HepG2 (cell line): ENCODE results near the gene ISG20. TPM values are rescaled to one million over a fixed set of nuclear protein-coding genes. Genes with fewer than 3 reads are reported as not detected.

Experiments used
- ATAC-seq: fragments of 200-7000 bp; cut with Tn5 transposase; 3 replicates; pipeline ENCODE4 v1.9.1; 2020; ENCODE audit warnings: mild to moderate bottlenecking, moderate library complexity
- BruUV-seq: library from RNA; stranded (reverse); fragments of 400-500 nt; replicated peaks from 2 replicates; lab custom pipeline; 2021; lab: Mats Ljungman, UMichigan
- CTCF ChIA-PET: fragments of 300-600 bp; formaldehyde crosslinking; extraction: SDS; loops from one replicate; lab custom pipeline; 2021; ENCODE audit warnings: low total read pairs, inconsistent platforms, low intra/inter-chr PET ratio; lab: Yijun Ruan, JAX
- POLR2A ChIA-PET: fragments of 350-600 bp; sonication (Branson Sonifier 250); formaldehyde crosslinking; loops from one replicate; lab custom pipeline; 2020; ENCODE audit warnings: antibody characterized with exemption, inconsistent platforms; lab: Yijun Ruan, JAX
- DNase-seq: peaks from one replicate; pipeline ENCODE4 v3.0.0-alpha.2; 2015; ENCODE audit warnings: low spot score
- FAIRE-seq: peaks from 3 replicates; lab custom pipeline; 2011; peaks lifted over from hg19 to GRCh38; lab: Jason Lieb, UNC
- H2AFZ ChIP-seq: one replicate; pipeline ENCODE4 v1.6.1; 2011; ENCODE audit warnings: low read length, inconsistent platforms
- H3K27ac ChIP-seq: fragments of 300-600 bp; 3 replicates; pipeline ENCODE4 v1.8.0; 2011; ENCODE audit warnings: mixed run types, mild to moderate bottlenecking, mixed read lengths, low read length, inconsistent platforms; ENCODE audit not compliant: insufficient read depth; ENCODE audit errors: extremely low read length
- H3K27me3 ChIP-seq, 2 experiments: fragments of 200-600 bp in 1 of 2; 2 replicates in 1 of 2; 3 replicates in 1 of 2; pipeline versions ENCODE4 v1.6.0 to v1.8.0; 2011; ENCODE audit warnings: low read length in 2 of 2, mild to moderate bottlenecking in 2 of 2, moderate library complexity in 2 of 2, inconsistent platforms in 1 of 2; ENCODE audit not compliant: insufficient read depth in 2 of 2, control insufficient read depth in 1 of 2
- H3K36me3 ChIP-seq, 2 experiments: fragments of 200-600 bp in 1 of 2; replicated peaks in 1 of 2; 2 replicates in 1 of 2; 3 replicates in 1 of 2; pipeline versions ENCODE4 v1.5.1 to v1.8.0; 2011; ENCODE audit warnings: low read length in 2 of 2, inconsistent platforms in 1 of 2; ENCODE audit not compliant: insufficient read depth in 2 of 2, control insufficient read depth in 1 of 2
- H3K4me1 ChIP-seq: 2 replicates; pipeline ENCODE4 v1.5.1; 2012; ENCODE audit warnings: low read length, inconsistent platforms; ENCODE audit not compliant: insufficient read depth
- H3K4me2 ChIP-seq: 2 replicates; pipeline ENCODE4 v1.6.0; 2011; ENCODE audit warnings: low read depth, low read length, inconsistent platforms
- H3K4me3 ChIP-seq, 3 experiments: fragments of 200-600 bp in 1 of 3; sonication (generic), shearing (Covaris generic) in 1 of 3; replicated peaks in 1 of 3; 2 replicates each; pipeline ENCODE4 v1.5.1; 2011 to 2016; ENCODE audit warnings: low read length in 3 of 3, inconsistent platforms in 2 of 3, low read depth in 2 of 3, mild to moderate bottlenecking in 2 of 3, control low read depth in 1 of 3, mixed read lengths in 1 of 3; ENCODE audit not compliant: insufficient read depth in 1 of 3
- H3K79me2 ChIP-seq: one replicate; pipeline ENCODE4 v1.6.1; 2011; ENCODE audit warnings: low read length, inconsistent platforms; ENCODE audit not compliant: insufficient read depth
- H3K9ac ChIP-seq: 2 replicates; pipeline ENCODE4 v1.6.0; 2011; ENCODE audit warnings: mild to moderate bottlenecking, low read depth, low read length, inconsistent platforms; ENCODE audit not compliant: insufficient read depth
- H3K9me3 ChIP-seq: 2 replicates; pipeline ENCODE4 v1.5.1; 2012; ENCODE audit warnings: mild to moderate bottlenecking, low read length
- H4K20me1 ChIP-seq: 2 replicates; pipeline ENCODE4 v1.6.0; 2011; ENCODE audit warnings: inconsistent platforms, mild to moderate bottlenecking, low read length, moderate library complexity; ENCODE audit not compliant: insufficient read depth
- ARNT2 ChIP-seq: sonication (generic); formaldehyde crosslinking; IDR thresholded peaks from 2 replicates; pipeline ENCODE4 v1.8.0; 2022; ENCODE audit warnings: mild to moderate bottlenecking, low read depth, missing genetic modification reagents, moderate library complexity
- ETS1 ChIP-seq: sonication (generic); formaldehyde crosslinking; IDR thresholded peaks from 2 replicates; pipeline ENCODE4 v1.4.0; 2020; ENCODE audit warnings: missing genetic modification reagents
- IRF2 ChIP-seq: IDR thresholded peaks from 2 replicates; pipeline ENCODE4 v1.6.1; 2018; ENCODE audit warnings: missing genetic modification reagents, missing compliant biosample characterization
- PAXIP1 ChIP-seq: sonication (generic); formaldehyde crosslinking; conservative IDR thresholded peaks from 2 replicates; pipeline ENCODE4 v1.4.0; 2020; ENCODE audit warnings: mild to moderate bottlenecking, missing genetic modification reagents, moderate library complexity
- POLR2A ChIP-seq, 2 experiments: IDR thresholded peaks; 2 replicates each; pipeline ENCODE4 v1.6.1; 2011; ENCODE audit warnings: low read depth in 2 of 2, low read length in 2 of 2, mild to moderate bottlenecking in 1 of 2, moderate library complexity in 1 of 2; ENCODE audit not compliant: insufficient read depth in 1 of 2
- RBM22 ChIP-seq: fragments of 200-400 bp; formaldehyde crosslinking; optimal IDR thresholded peaks from 2 replicates; pipeline ENCODE3; 2017; ENCODE audit warnings: mild to moderate bottlenecking, low read length, moderate library complexity
- REXO4 ChIP-seq: sonication (generic); formaldehyde crosslinking; IDR thresholded peaks from 2 replicates; pipeline ENCODE4 v1.8.0; 2022; ENCODE audit warnings: missing genetic modification reagents, mild to moderate bottlenecking, borderline replicate concordance
- ZNF703 ChIP-seq: sonication (generic); formaldehyde crosslinking; IDR thresholded peaks from 2 replicates; pipeline ENCODE4 v1.5.1; 2020; ENCODE audit warnings: missing genetic modification reagents, mild to moderate bottlenecking, moderate library complexity, borderline replicate concordance
- WGBS: methylation state at CpG from one replicate; pipeline ENCODE4 v1.1.6; 2017; ENCODE audit warnings: low lambda C conversion rate; 5-methylcytosine and 5-hydroxymethylcytosine counted together
- in situ Hi-C: cut with HindIII; loops from 2 replicates; pipeline ENCODE4 v1.10.0; 2017; ENCODE audit warnings: low pct_unique_long_range_greater_than_20kb; ENCODE audit not compliant: extremely low pct_ligation_motif_present
- intact Hi-C: fragments of 100-400 bp; cut with micrococcal nuclease; formaldehyde crosslinking; loops from one replicate; pipeline ENCODE4 v1.10.0; 2022; ENCODE audit not compliant: unreplicated experiment
- polyA plus RNA-seq, 8 experiments: library from polyadenylated mRNA; depleted of rRNA in 3 of 8; stranded (reverse) in 7 of 8; unstranded in 1 of 8; fragments of >200 nt; fragmentation: Illumina TruSeq in 4 of 8; extraction: Trizol in 4 of 8; gene quantifications; 2 replicates each; pipeline versions ENCODE4 v1.2.1 to v1.2.3, GENCODE V29; 2011 to 2016; ENCODE audit warnings: low read depth in 4 of 8, missing spikeins in 1 of 8, mixed read lengths in 1 of 8; ENCODE audit not compliant: insufficient read depth in 1 of 8
- total RNA-seq, 5 experiments: library from RNA; depleted of rRNA; stranded (reverse); fragments of >200 nt; fragmentation: Illumina TruSeq; extraction: Trizol; gene quantifications; 2 replicates each; pipeline ENCODE4 v1.2.3, GENCODE V29; 2016; ENCODE audit warnings: low read depth in 1 of 5

The ISG20 gene
- total and polyA plus RNA-seq, 2 of the 13 experiments (the other 11 are each of a cell fraction or from before 2014, with no cell fraction given): 6.3 to 31.5 TPM

- peaks cover 68% of the 10 kb centered on the region for H3K4me1 ChIP-seq
- no peak overlapping the region for H2AFZ ChIP-seq
- WGBS: 65% methylated on average over 3 of the region's 3 CpGs
- peak overlapping the region; percentile 99; the same call in 1 of the 2 replicates for H3K9ac ChIP-seq
- peak overlapping the region; percentile 84 for H3K4me2 ChIP-seq
- H3K9me3 ChIP-seq: no peaks in the 10 kb centered on the region
- POLR2A ChIA-PET: interaction anchor here (2.2 to 2.7 kb wide), 3 partner anchors 9 to 12 kb away, joined by 9 to 19 read pairs (median 10); no protein-coding TSS in a partner anchor
- H4K20me1 ChIP-seq: peaks cover 61% of the 10 kb centered on the region
- TF ChIP-seq POLR2A (IDR thresholded peaks at IDR 0.05; ENCODE audit: insufficient read depth in 1 of 2, low read depth in 2 of 2, low read length in 2 of 2): 0 out of 4 replicates have a peak, but pooled peaks of 1 of the 2 experiments have one; percentile 13
- TF ChIP-seq IRF2 (CRISPR knock-in tag): peak; percentile 4; the same call in 1 of the 2 replicates
- no peak for TF ChIP-seq ZNF703 (CRISPR knock-in tag)
- peak overlapping the region; percentile 87 to 96 (median 94) for H3K4me3 ChIP-seq
- CTCF ChIA-PET: interaction anchor here (1.7 kb wide), 1 partner anchor 78 kb away, joined by 5 read pairs; no protein-coding TSS in a partner anchor
- DNase-seq (no peak), FAIRE-seq (no peak), ATAC-seq (no peak)
- H3K27me3 ChIP-seq: no peaks in the 10 kb centered on the region
- in situ Hi-C loops: no loop called here
- H3K36me3 ChIP-seq: peaks cover 11 to 39% of the 10 kb centered on the region in 2 experiments
- no TSS peak for BruUV-seq
- peak overlapping the region; percentile 55 for H3K27ac ChIP-seq
- H3K79me2 ChIP-seq: peaks cover 77% of the 10 kb centered on the region
- intact Hi-C loops: loop anchor here (1.0 to 10.0 kb wide), 2 partner anchors 78 to 211 kb away; no protein-coding TSS in a partner anchor
Observed at GRCh38 chr15:88623632-88624031, 15.2 kb upstream of the ISG20 start.

- peak overlapping the region; percentile 55 for H3K27ac ChIP-seq
- no peak for FAIRE-seq
- H4K20me1 ChIP-seq: peaks cover 65% of the 10 kb centered on the region
- TF ChIP-seq REXO4 (CRISPR knock-in tag) (no peak), RBM22 (no peak), PAXIP1 (CRISPR knock-in tag) (peak; percentile 33; the same call in 1 of the 2 replicates), ETS1 (CRISPR knock-in tag) (no peak), ARNT2 (CRISPR knock-in tag) (no peak)
Observed at GRCh38 chr15:88624156-88624970, 14.5 kb upstream of the ISG20 start.

More at GRCh38 chr15:88624156-88624970, 14.5 kb upstream of the ISG20 start:
- DNase-seq (peak; percentile 58), ATAC-seq (peak; percentile 43)
- POLR2A ChIA-PET: interaction anchor here (2.2 to 2.7 kb wide), 3 partner anchors 9 to 11 kb away, joined by 9 to 19 read pairs (median 10); no protein-coding TSS in a partner anchor
- WGBS: 48% methylated on average over 17 of the region's 19 CpGs
- Histone ChIP-seq H3K27me3 (no peaks in the 10 kb centered on the region), H3K36me3 (peaks cover 17 to 46% of the 10 kb centered on the region in 2 experiments), H3K4me3 (peak overlapping the region; percentile 15 to 87 (median 29); a peak in 5 of 6 replicates), H3K4me2 (peak overlapping the region; percentile 84), H3K9ac (peak overlapping the region; percentile 99), H2AFZ (no peak overlapping the region), H3K4me1 (peaks cover 68% of the 10 kb centered on the region), H3K79me2 (peaks cover 78% of the 10 kb centered on the region), H3K9me3 (no peaks in the 10 kb centered on the region)
- BruUV-seq: no TSS peak
- CTCF ChIA-PET: interaction anchor here (1.0 to 1.7 kb wide), 2 partner anchors 77 to 210 kb away, joined by 3 to 5 read pairs; no protein-coding TSS in a partner anchor
- intact Hi-C loops (loop anchor here (1.0 to 10.0 kb wide), 2 partner anchors 77 to 210 kb away; no protein-coding TSS in a partner anchor), in situ Hi-C loops (no loop called here)
